ENCODE data around the gene FAM222B. TPM values are rescaled to one million over a fixed set of nuclear protein-coding genes. Genes with fewer than 3 reads are reported as not detected.
"Not testable (repeated sequence)": the region's sequence is repeated elsewhere in the genome, so short reads cannot be mapped to it uniquely, and the experiment has no call there.

Gene FAM222B
- total RNA-seq, 1 donor from 2014 or later: 17.4 TPM

GRCh38 chr17:28783161-28783560, 59.4 kb downstream of the FAM222B start:
- intact Hi-C loops (cut with micrococcal nuclease): no loop called here

GRCh38 chr17:28779601-28780000, 63.0 kb downstream of the FAM222B start:
- intact Hi-C loops (cut with micrococcal nuclease): not testable (repeated sequence)

- intact Hi-C loops (cut with micrococcal nuclease): no loop called here
Measured at GRCh38 chr17:28777178-28777577, 65.4 kb downstream of the FAM222B start.

GRCh38 chr17:28774206-28774605, 68.4 kb downstream of the FAM222B start:
- intact Hi-C loops (cut with micrococcal nuclease): no loop called here

- intact Hi-C loops (cut with micrococcal nuclease): no loop called here
Measured at GRCh38 chr17:28773736-28774135, 68.9 kb downstream of the FAM222B start.

GRCh38 chr17:28765038-28765437, 77.6 kb downstream of the FAM222B start:
- intact Hi-C loops (cut with micrococcal nuclease): no loop called here

- intact Hi-C loops (cut with micrococcal nuclease): loop anchor here (1.0 to 5.0 kb wide), 3 partner anchors 37 to 139 kb away; partner anchors contain the start of genes DHRS13, NEK8 and TLCD1
Measured at GRCh38 chr17:28763804-28764266, 78.8 kb downstream of the FAM222B start.

- intact Hi-C loops (cut with micrococcal nuclease): loop anchor here (1.0 to 5.0 kb wide), 3 partner anchors 36 to 140 kb away; partner anchors contain the start of genes DHRS13, NEK8 and TLCD1
Measured at GRCh38 chr17:28763137-28763799, 79.3 kb downstream of the FAM222B start.

GRCh38 chr17:28760601-28761562, 81.7 kb downstream of the FAM222B start:
- intact Hi-C loops (cut with micrococcal nuclease): loop anchor here (5.0 kb wide), 1 partner anchor 34 kb away; the partner anchor contains the start of genes NEK8 and TLCD1

- intact Hi-C loops (cut with micrococcal nuclease): no loop called here
Measured at GRCh38 chr17:28759256-28759865, 83.2 kb downstream of the FAM222B start.

- intact Hi-C loops (cut with micrococcal nuclease): no loop called here
Measured at GRCh38 chr17:28758411-28759121, 84.0 kb downstream of the FAM222B start.

- intact Hi-C loops (cut with micrococcal nuclease): no loop called here
Measured at GRCh38 chr17:28756049-28756804, 86.4 kb downstream of the FAM222B start.

GRCh38 chr17:28755486-28755885, 87.1 kb downstream of the FAM222B start:
- intact Hi-C loops (cut with micrococcal nuclease): no loop called here

- intact Hi-C loops (cut with micrococcal nuclease): no loop called here
Measured at GRCh38 chr17:28751600-28752366, 90.8 kb downstream of the FAM222B start.

GRCh38 chr17:28750178-28751047, 92.2 kb downstream of the FAM222B start:
- intact Hi-C loops (cut with micrococcal nuclease): loop anchor here (1.0 kb wide), 1 partner anchor 23 kb away; no protein-coding TSS in a partner anchor

GRCh38 chr17:28749516-28750177, 92.9 kb downstream of the FAM222B start:
- intact Hi-C loops (cut with micrococcal nuclease): loop anchor here (1.0 kb wide), 1 partner anchor 22 kb away; no protein-coding TSS in a partner anchor

GRCh38 chr17:28748852-28749515, 93.6 kb downstream of the FAM222B start:
- intact Hi-C loops (cut with micrococcal nuclease): no loop called here

Data from T-helper 2 cell treated with Interferon-gamma antibody and Interleukin-4, amounts not matched to agents 100 ng/mL and 5 ng/mL, for 36 hours (primary cell).